Cerebellar cortex (tissue), 1 donor: ENCODE data around the gene POGK.

ENCODE experiments used
- DNase-seq: peaks from one replicate; pipeline ENCODE4 v3.0.0-alpha.2; 2015; ENCODE audit warnings: low spot score

POGK gene

GRCh38 chr1:166903232-166903631 lies 64.0 kb downstream of the POGK start:
- no peak for DNase-seq

- DNase-seq, result no peak
Observed at GRCh38 chr1:166905136-166905535, 65.9 kb downstream of the POGK start.

- DNase-seq, result no peak
Observed at GRCh38 chr1:166905900-166906299, 66.6 kb downstream of the POGK start.
